GM23338 (cell line): ENCODE results near the gene CYBC1.

ENCODE experiments used
- CREB1 ChIP-seq: fragments of 250-450 bp; sonication (Bioruptor Pico); IDR thresholded peaks from 2 replicates; pipeline ENCODE4 v1.5.0; 2020; ENCODE audit warnings: low read depth, mild to moderate bottlenecking, moderate library complexity
- CTCF ChIP-seq, 2 experiments: fragments of 200-600 bp in 1 of 2; sonication (generic) in 1 of 2; conservative IDR thresholded peaks; 2 replicates each; pipeline versions ENCODE4 v1.5.1 to v1.6.1; 2016 to 2017; ENCODE audit warnings: antibody characterized with exemption in 2 of 2, low read depth in 2 of 2, mild to moderate bottlenecking in 2 of 2, moderate library complexity in 1 of 2
- EZH2 ChIP-seq: fragments of 200-600 bp; sonication (generic); IDR thresholded peaks from one replicate; pipeline ENCODE4 v1.8.0; 2017; ENCODE audit warnings: antibody characterized with exemption, mild to moderate bottlenecking, low read depth; ENCODE audit not compliant: unreplicated experiment
- EZH2phosphoT487 ChIP-seq: fragments of 200-600 bp; sonication (generic); IDR thresholded peaks from one replicate; pipeline ENCODE4 v1.8.1; 2018; ENCODE audit warnings: antibody characterized with exemption; ENCODE audit not compliant: unreplicated experiment
- JUNB ChIP-seq: IDR thresholded peaks from one replicate; pipeline ENCODE4 v1.6.1; 2016; ENCODE audit warnings: antibody characterized with exemption; ENCODE audit not compliant: unreplicated experiment
- NANOG ChIP-seq: IDR thresholded peaks from 2 replicates; pipeline ENCODE4 v1.6.1; 2016; ENCODE audit warnings: antibody characterized with exemption, borderline replicate concordance
- POLR2AphosphoS5 ChIP-seq: IDR thresholded peaks from 2 replicates; pipeline ENCODE4 v1.6.1; 2016; ENCODE audit warnings: antibody characterized with exemption, low read depth
- STAT1 ChIP-seq: IDR thresholded peaks from one replicate; pipeline ENCODE4 v1.6.1; 2016; ENCODE audit warnings: antibody characterized with exemption; ENCODE audit not compliant: unreplicated experiment
- ZNF114 ChIP-seq: fragments of 250-450 bp; sonication (Bioruptor Pico); IDR thresholded peaks from 2 replicates; pipeline ENCODE4 v1.5.0; 2020; ENCODE audit warnings: mild to moderate bottlenecking, moderate library complexity
- ZNF331 ChIP-seq: fragments of 250-450 bp; sonication (Bioruptor Pico); IDR thresholded peaks from 2 replicates; pipeline ENCODE4 v1.5.0; 2020; ENCODE audit warnings: low read depth, mild to moderate bottlenecking, moderate library complexity
- ZNF462 ChIP-seq: fragments of 250-450 bp; sonication (Bioruptor Pico); IDR thresholded peaks from 2 replicates; pipeline ENCODE4 v1.5.0; 2020; ENCODE audit warnings: mild to moderate bottlenecking, moderate library complexity
- TF ChIP-seq, protein P1 (sequence below): IDR thresholded peaks from 2 replicates; pipeline ENCODE4 v1.6.1; 2016; ENCODE audit warnings: antibody characterized with exemption
- TF ChIP-seq, protein P2 (sequence below): IDR thresholded peaks from one replicate; pipeline ENCODE4 v1.6.1; 2018; ENCODE audit warnings: antibody characterized with exemption; ENCODE audit not compliant: unreplicated experiment

GRCh38 chr17:82496529-82497434 is 46.2 kb upstream of the CYBC1 start:
- TF ChIP-seq EZH2: no peak
- no peak for TF ChIP-seq CTCF (conservative IDR thresholded peaks at IDR 0.05; ENCODE audit: low read depth in 2 of 2)
- no peak for TF ChIP-seq CREB1 (CRISPR knock-in tag)
- TF ChIP-seq, protein P1, sequence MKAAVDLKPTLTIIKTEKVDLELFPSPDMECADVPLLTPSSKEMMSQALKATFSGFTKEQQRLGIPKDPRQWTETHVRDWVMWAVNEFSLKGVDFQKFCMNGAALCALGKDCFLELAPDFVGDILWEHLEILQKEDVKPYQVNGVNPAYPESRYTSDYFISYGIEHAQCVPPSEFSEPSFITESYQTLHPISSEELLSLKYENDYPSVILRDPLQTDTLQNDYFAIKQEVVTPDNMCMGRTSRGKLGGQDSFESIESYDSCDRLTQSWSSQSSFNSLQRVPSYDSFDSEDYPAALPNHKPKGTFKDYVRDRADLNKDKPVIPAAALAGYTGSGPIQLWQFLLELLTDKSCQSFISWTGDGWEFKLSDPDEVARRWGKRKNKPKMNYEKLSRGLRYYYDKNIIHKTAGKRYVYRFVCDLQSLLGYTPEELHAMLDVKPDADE: no peak
- TF ChIP-seq POLR2AphosphoS5: peak; percentile 72; the same call in 1 of the 2 replicates
- TF ChIP-seq EZH2phosphoT487: no peak
- TF ChIP-seq, protein P2, sequence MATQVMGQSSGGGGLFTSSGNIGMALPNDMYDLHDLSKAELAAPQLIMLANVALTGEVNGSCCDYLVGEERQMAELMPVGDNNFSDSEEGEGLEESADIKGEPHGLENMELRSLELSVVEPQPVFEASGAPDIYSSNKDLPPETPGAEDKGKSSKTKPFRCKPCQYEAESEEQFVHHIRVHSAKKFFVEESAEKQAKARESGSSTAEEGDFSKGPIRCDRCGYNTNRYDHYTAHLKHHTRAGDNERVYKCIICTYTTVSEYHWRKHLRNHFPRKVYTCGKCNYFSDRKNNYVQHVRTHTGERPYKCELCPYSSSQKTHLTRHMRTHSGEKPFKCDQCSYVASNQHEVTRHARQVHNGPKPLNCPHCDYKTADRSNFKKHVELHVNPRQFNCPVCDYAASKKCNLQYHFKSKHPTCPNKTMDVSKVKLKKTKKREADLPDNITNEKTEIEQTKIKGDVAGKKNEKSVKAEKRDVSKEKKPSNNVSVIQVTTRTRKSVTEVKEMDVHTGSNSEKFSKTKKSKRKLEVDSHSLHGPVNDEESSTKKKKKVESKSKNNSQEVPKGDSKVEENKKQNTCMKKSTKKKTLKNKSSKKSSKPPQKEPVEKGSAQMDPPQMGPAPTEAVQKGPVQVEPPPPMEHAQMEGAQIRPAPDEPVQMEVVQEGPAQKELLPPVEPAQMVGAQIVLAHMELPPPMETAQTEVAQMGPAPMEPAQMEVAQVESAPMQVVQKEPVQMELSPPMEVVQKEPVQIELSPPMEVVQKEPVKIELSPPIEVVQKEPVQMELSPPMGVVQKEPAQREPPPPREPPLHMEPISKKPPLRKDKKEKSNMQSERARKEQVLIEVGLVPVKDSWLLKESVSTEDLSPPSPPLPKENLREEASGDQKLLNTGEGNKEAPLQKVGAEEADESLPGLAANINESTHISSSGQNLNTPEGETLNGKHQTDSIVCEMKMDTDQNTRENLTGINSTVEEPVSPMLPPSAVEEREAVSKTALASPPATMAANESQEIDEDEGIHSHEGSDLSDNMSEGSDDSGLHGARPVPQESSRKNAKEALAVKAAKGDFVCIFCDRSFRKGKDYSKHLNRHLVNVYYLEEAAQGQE: no peak
- no peak for TF ChIP-seq JUNB
- no peak for TF ChIP-seq ZNF114 (CRISPR knock-in tag)
- TF ChIP-seq ZNF331 (CRISPR knock-in tag): no peak
- no peak for TF ChIP-seq STAT1
- no peak for TF ChIP-seq ZNF462
- no peak for TF ChIP-seq NANOG
